GM18507 (cell line): ENCODE measurements around the gene KCNK17.

Source experiments
- DNase-seq: peaks from one replicate; pipeline ENCODE4 v3.0.0; 2011; ENCODE audit warnings: low read depth; ENCODE audit not compliant: insufficient read length; ENCODE audit errors: extremely low spot score
- FAIRE-seq: peaks from 2 replicates; lab custom pipeline; 2011; peaks lifted over from hg19 to GRCh38; lab: Jason Lieb, UNC

The KCNK17 gene

GRCh38 chr6:39314273-39314795 is at the start of gene KCNK17:
TSS of gene KCNK17 (minus strand) at chr6:39314419. CDS start at chr6:39314320, 99 bp downstream.
- DNase-seq (no peak), FAIRE-seq (no peak)

- FAIRE-seq (no peak), DNase-seq (no peak)
Measured at GRCh38 chr6:39363280-39363679, 49.1 kb upstream of the KCNK17 start.

- DNase-seq, result no peak
- FAIRE-seq, result no peak
Measured at GRCh38 chr6:39362487-39362865, 48.3 kb upstream of the KCNK17 start.

- DNase-seq (peak; percentile 71), FAIRE-seq (peak; percentile 91)
Measured at GRCh38 chr6:39361657-39362486, 47.7 kb upstream of the KCNK17 start.

GRCh38 chr6:39360378-39360777 is 46.2 kb upstream of the KCNK17 start:
- DNase-seq, result no peak
- FAIRE-seq, result no peak

GRCh38 chr6:39357998-39358686 is 43.9 kb upstream of the KCNK17 start:
- no peak for FAIRE-seq
- no peak for DNase-seq

GRCh38 chr6:39353698-39354315 is 39.6 kb upstream of the KCNK17 start:
- FAIRE-seq, result no peak

GRCh38 chr6:39350723-39351505 is 36.7 kb upstream of the KCNK17 start:
- no peak for DNase-seq
- no peak for FAIRE-seq

More at GRCh38 chr6:39353698-39354315, 39.6 kb upstream of the KCNK17 start:
- DNase-seq, result no peak

GRCh38 chr6:39348740-39349139 is 34.5 kb upstream of the KCNK17 start:
- FAIRE-seq (no peak), DNase-seq (no peak)

- peak; percentile 62 for DNase-seq
- peak; percentile 86 for FAIRE-seq
Measured at GRCh38 chr6:39347906-39348585, 33.8 kb upstream of the KCNK17 start.

- DNase-seq (no peak), FAIRE-seq (no peak)
Measured at GRCh38 chr6:39347206-39347605, 33.0 kb upstream of the KCNK17 start.

- FAIRE-seq (no peak), DNase-seq (no peak)
Measured at GRCh38 chr6:39344821-39345280, 30.6 kb upstream of the KCNK17 start.

GRCh38 chr6:39343396-39343870 is 29.2 kb upstream of the KCNK17 start:
- FAIRE-seq (no peak), DNase-seq (no peak)

- DNase-seq (peak; percentile 30), FAIRE-seq (peak; percentile 77)
Measured at GRCh38 chr6:39342692-39343395, 28.6 kb upstream of the KCNK17 start.

- DNase-seq (no peak), FAIRE-seq (no peak)
Measured at GRCh38 chr6:39341937-39342336, 27.7 kb upstream of the KCNK17 start.

- no peak for DNase-seq
- FAIRE-seq, result no peak
Measured at GRCh38 chr6:39341352-39341751, 27.1 kb upstream of the KCNK17 start.

- FAIRE-seq (no peak), DNase-seq (no peak)
Measured at GRCh38 chr6:39339868-39340550, 25.8 kb upstream of the KCNK17 start.
